IMR-90 (cell line): ENCODE results near the gene FTO.

Experiments
- POLR2A ChIP-seq: IDR thresholded peaks from 2 replicates; pipeline ENCODE4 v1.6.1; 2012; ENCODE audit warnings: mild to moderate bottlenecking, low read depth, low read length
- RFX5 ChIP-seq: IDR thresholded peaks from 2 replicates; pipeline ENCODE4 v1.8.0; 2012; ENCODE audit warnings: low read depth, mild to moderate bottlenecking, low read length, moderate library complexity
- TF ChIP-seq, protein P1 (sequence below): conservative IDR thresholded peaks from 2 replicates; pipeline ENCODE4 v1.5.1; 2012; ENCODE audit warnings: mild to moderate bottlenecking, low read depth, low read length, improper control_type of control experiment

DNA sequence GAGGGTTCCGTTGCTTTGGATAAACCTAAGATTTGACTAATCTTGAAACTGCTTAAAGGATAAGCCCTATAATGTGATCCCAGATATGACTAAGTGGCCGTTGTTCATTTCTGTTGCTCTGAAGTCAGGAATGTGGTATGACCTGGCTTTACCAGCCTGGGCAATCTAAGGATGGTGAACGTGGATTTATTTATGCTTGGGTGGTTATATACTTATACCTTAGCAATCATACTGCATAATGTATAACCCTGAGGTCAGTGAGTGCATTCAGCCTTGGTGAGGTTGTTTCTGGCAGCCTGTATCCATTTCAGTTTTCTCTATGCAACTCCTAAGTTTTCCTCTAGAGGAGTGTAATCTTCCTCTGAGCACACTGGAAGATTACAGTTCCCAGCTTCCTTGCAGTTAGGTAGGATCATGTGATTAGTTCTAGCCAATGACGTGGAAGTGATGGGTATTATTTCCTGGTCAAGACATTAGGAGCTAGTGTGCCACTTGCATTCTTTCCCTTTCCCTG is 41.9 kb downstream of the FTO start:
- TF ChIP-seq RFX5 (no peak), POLR2A (no peak)
- TF ChIP-seq, protein P1, sequence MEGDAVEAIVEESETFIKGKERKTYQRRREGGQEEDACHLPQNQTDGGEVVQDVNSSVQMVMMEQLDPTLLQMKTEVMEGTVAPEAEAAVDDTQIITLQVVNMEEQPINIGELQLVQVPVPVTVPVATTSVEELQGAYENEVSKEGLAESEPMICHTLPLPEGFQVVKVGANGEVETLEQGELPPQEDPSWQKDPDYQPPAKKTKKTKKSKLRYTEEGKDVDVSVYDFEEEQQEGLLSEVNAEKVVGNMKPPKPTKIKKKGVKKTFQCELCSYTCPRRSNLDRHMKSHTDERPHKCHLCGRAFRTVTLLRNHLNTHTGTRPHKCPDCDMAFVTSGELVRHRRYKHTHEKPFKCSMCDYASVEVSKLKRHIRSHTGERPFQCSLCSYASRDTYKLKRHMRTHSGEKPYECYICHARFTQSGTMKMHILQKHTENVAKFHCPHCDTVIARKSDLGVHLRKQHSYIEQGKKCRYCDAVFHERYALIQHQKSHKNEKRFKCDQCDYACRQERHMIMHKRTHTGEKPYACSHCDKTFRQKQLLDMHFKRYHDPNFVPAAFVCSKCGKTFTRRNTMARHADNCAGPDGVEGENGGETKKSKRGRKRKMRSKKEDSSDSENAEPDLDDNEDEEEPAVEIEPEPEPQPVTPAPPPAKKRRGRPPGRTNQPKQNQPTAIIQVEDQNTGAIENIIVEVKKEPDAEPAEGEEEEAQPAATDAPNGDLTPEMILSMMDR, result peak; percentile 24; the same call in 1 of the 2 replicates
